ENCODE data around the gene FILIP1L. TPM values are rescaled to one million over a fixed set of nuclear protein-coding genes. Genes with fewer than 3 reads are reported as not detected.

Gene FILIP1L
- total RNA-seq, 3 donors from 2014 or later: 8.9 to 37.0 (median 17.1) TPM

- intact Hi-C loops (cut with DNase I, micrococcal nuclease): no loop called here
- TF ChIP-seq CTCF (IDR thresholded peaks at IDR 0.05): no peak
- Histone ChIP-seq H3K4me3 (no peak overlapping the region), H3K9me3 (no peaks in the 10 kb centered on the region), H3K36me3 (ENCODE audit: low read depth) (no peaks in the 10 kb centered on the region), H3K4me1 (ENCODE audit: low read depth) (peaks cover 11% of the 10 kb centered on the region)
- DNase-seq (peak in 1 of 3 donors; percentile 47), ATAC-seq (peak; percentile 95)
Measured at GRCh38 chr3:100002599-100003350, 111.5 kb downstream of the FILIP1L start.

- no peaks in the 10 kb centered on the region for H3K36me3 ChIP-seq (ENCODE audit: low read depth)
- H3K4me3 ChIP-seq: no peak overlapping the region
- no peak for TF ChIP-seq CTCF (IDR thresholded peaks at IDR 0.05)
- ATAC-seq: no peak
- intact Hi-C loops (cut with DNase I, micrococcal nuclease): no loop called here
- no peaks in the 10 kb centered on the region for H3K9me3 ChIP-seq
- no peak for DNase-seq
- H3K4me1 ChIP-seq (ENCODE audit: low read depth): peaks cover 10% of the 10 kb centered on the region
Measured at GRCh38 chr3:100001526-100002270, 112.6 kb downstream of the FILIP1L start.

- intact Hi-C loops (cut with DNase I, micrococcal nuclease): no loop called here
- no peaks in the 10 kb centered on the region for H3K9me3 ChIP-seq
- peaks cover 10% of the 10 kb centered on the region for H3K4me1 ChIP-seq (ENCODE audit: low read depth)
- H3K36me3 ChIP-seq (ENCODE audit: low read depth): no peaks in the 10 kb centered on the region
- DNase-seq (no peak), ATAC-seq (no peak)
- H3K4me3 ChIP-seq: no peak overlapping the region
- TF ChIP-seq CTCF (IDR thresholded peaks at IDR 0.05): no peak
Measured at GRCh38 chr3:100001083-100001482, 113.2 kb downstream of the FILIP1L start.

- H3K9me3 ChIP-seq: peaks cover 3% of the 10 kb centered on the region
- TF ChIP-seq CTCF (IDR thresholded peaks at IDR 0.05): no peak
- ATAC-seq (no peak), DNase-seq (no peak)
- H3K36me3 ChIP-seq (ENCODE audit: low read depth): no peaks in the 10 kb centered on the region
- H3K4me3 ChIP-seq: no peak overlapping the region
- H3K4me1 ChIP-seq (ENCODE audit: low read depth): peaks cover 6% of the 10 kb centered on the region
- intact Hi-C loops (cut with DNase I, micrococcal nuclease): no loop called here
Measured at GRCh38 chr3:99999536-99999935, 114.8 kb downstream of the FILIP1L start.

GRCh38 chr3:99997293-99997692, 117.0 kb downstream of the FILIP1L start:
- Histone ChIP-seq H3K4me1 (ENCODE audit: low read depth) (no peaks in the 10 kb centered on the region), H3K9me3 (peaks cover 3% of the 10 kb centered on the region), H3K36me3 (ENCODE audit: low read depth) (no peaks in the 10 kb centered on the region), H3K4me3 (no peak overlapping the region)
- DNase-seq (no peak), ATAC-seq (no peak)
- intact Hi-C loops (cut with DNase I, micrococcal nuclease): no loop called here
- TF ChIP-seq CTCF (IDR thresholded peaks at IDR 0.05): no peak
